Activated CD8-positive, alpha-beta memory T cell treated with anti-CD3 and anti-CD28 coated beads for 1 hour (primary cell): ENCODE data around the gene MAPT.

ENCODE experiments used
- DNase-seq, 2 donors: peaks; one replicate each; pipeline ENCODE4 v3.0.0-alpha.2; 2020; ENCODE audit warnings: low read depth in 1 of 2; ENCODE audit errors: extremely low read depth in 1 of 2

The MAPT gene

GRCh38 chr17:45968732-45969131 lies 74.4 kb downstream of the MAPT start:
- DNase-seq, result no peak

- DNase-seq, result no peak
Observed at GRCh38 chr17:45969726-45970125, 75.4 kb downstream of the MAPT start.

- DNase-seq, result no peak
Observed at GRCh38 chr17:45970659-45971058, 76.3 kb downstream of the MAPT start.

- DNase-seq, result no peak
Observed at GRCh38 chr17:45971698-45972141, 77.4 kb downstream of the MAPT start.

GRCh38 chr17:45972531-45972930 lies 78.2 kb downstream of the MAPT start:
- DNase-seq, result no peak

- no peak for DNase-seq
Observed at GRCh38 chr17:45973099-45973780, 78.9 kb downstream of the MAPT start.

GRCh38 chr17:45973946-45974859 lies 79.8 kb downstream of the MAPT start:
- no peak for DNase-seq

- no peak for DNase-seq
Observed at GRCh38 chr17:45974916-45975630, 80.7 kb downstream of the MAPT start.

- no peak for DNase-seq
Observed at GRCh38 chr17:45975640-45976295, 81.4 kb downstream of the MAPT start.

- no peak for DNase-seq
Observed at GRCh38 chr17:45976391-45976754, 82.0 kb downstream of the MAPT start.

GRCh38 chr17:45976755-45977505 lies 82.6 kb downstream of the MAPT start:
- no peak for DNase-seq

GRCh38 chr17:45977506-45977824 lies 83.1 kb downstream of the MAPT start:
- DNase-seq, result no peak

- no peak for DNase-seq
Observed at GRCh38 chr17:45977976-45978626, 83.7 kb downstream of the MAPT start.

- no peak for DNase-seq
Observed at GRCh38 chr17:45979137-45979536, 84.8 kb downstream of the MAPT start.

- no peak for DNase-seq
Observed at GRCh38 chr17:45980855-45981254, 86.5 kb downstream of the MAPT start.

- no peak for DNase-seq
Observed at GRCh38 chr17:45981306-45981705, 87.0 kb downstream of the MAPT start.

GRCh38 chr17:45982791-45983613 lies 88.6 kb downstream of the MAPT start:
- no peak for DNase-seq

GRCh38 chr17:45983614-45984310 lies 89.4 kb downstream of the MAPT start:
- DNase-seq, result no peak
